HFF-Myc (cell line): ENCODE data around the gene ADAM22.
"Not testable (repeated sequence)": the region's sequence is repeated elsewhere in the genome, so short reads cannot be mapped to it uniquely, and the experiment has no call there.

Experiments
- DNase-seq: peaks from one replicate; pipeline ENCODE4 v3.0.0-alpha.2; 2011; ENCODE audit warnings: low read depth; ENCODE audit errors: extremely low read depth
- H3K4me3 ChIP-seq: replicated peaks from 2 replicates; pipeline ENCODE4 v1.5.1; 2011; ENCODE audit warnings: low read depth, mild to moderate bottlenecking, control low read depth, low read length
- CTCF ChIP-seq: IDR thresholded peaks from 2 replicates; pipeline ENCODE4 v1.5.1; 2012; ENCODE audit warnings: mild to moderate bottlenecking, low read depth, low read length, control low read depth; ENCODE audit errors: missing control alignments

The ADAM22 gene

DNA sequence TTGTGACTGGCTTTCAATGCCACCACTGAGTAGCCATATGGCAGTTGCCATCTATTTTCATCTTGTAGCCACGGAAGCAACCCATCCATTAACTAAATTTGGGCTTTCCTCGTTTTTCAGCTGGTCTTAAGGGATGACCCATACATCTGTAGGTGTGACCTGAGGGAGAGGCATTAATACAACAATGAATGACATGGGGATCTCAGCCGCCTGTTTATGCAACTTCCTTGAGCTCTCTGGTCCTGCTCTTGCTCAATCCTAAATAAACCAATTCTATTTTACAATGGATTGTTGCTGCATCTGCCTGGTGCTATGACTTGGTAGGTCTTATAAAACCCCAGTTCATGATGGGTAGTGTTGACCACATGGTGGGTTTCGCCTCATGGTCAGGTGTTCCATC lies 21.9 kb upstream of the ADAM22 start:
- no peak for TF ChIP-seq CTCF
- DNase-seq: no peak

GRCh38 chr7:87918740-87919139 lies 15.3 kb upstream of the ADAM22 start:
- no peak for TF ChIP-seq CTCF
- DNase-seq: no peak

More for the DNA sequence above, 21.9 kb upstream of the ADAM22 start:
- no peak overlapping the region for H3K4me3 ChIP-seq

DNA sequence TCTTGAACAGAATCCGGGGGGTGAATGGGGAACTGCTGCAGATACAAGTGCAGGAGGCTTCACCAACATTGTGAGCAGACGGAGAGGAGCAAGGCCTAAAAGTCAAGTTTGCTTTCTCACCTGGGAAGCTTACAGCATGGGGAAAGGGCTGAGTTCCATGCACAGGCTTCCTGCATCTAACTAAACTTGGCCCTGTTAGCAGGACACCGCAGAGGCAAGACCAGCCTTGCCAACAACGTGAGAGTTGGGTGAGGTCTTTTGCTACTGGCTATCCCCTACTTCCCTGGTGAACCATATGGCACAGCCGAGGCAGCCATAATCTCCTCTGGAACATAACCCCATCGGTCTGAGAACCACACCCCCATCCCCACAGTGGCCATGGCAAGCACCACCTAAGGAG lies 14.2 kb upstream of the ADAM22 start:
- TF ChIP-seq CTCF: no peak
- no peak for DNase-seq
- no peak overlapping the region for H3K4me3 ChIP-seq

More at GRCh38 chr7:87918740-87919139, 15.3 kb upstream of the ADAM22 start:
- H3K4me3 ChIP-seq: no peak overlapping the region

DNA sequence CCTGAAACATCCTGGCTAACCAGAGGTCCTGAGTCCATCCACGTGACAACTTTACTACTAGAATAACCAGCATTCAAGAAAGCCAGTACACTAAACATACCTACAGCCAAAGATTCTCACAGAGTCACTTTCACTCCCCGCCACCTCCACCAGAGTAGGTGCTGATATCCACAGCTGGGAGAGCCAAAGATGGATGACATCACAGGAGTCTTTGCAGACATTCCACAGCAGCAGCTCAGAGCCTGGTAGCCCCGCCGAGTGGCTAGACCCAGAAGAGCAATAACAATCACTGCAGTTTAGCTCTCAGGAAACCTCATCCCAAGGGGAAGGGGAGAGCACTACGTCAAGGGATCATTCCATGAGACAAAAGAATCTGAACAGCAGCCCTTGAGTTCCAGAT lies 13.5 kb upstream of the ADAM22 start:
- H3K4me3 ChIP-seq: no peak overlapping the region
- DNase-seq: no peak
- TF ChIP-seq CTCF: no peak

- H3K4me3 ChIP-seq, DNase-seq: not testable (repeated sequence)
Measured at GRCh38 chr7:87922759-87923395, 11.2 kb upstream of the ADAM22 start.

DNA sequence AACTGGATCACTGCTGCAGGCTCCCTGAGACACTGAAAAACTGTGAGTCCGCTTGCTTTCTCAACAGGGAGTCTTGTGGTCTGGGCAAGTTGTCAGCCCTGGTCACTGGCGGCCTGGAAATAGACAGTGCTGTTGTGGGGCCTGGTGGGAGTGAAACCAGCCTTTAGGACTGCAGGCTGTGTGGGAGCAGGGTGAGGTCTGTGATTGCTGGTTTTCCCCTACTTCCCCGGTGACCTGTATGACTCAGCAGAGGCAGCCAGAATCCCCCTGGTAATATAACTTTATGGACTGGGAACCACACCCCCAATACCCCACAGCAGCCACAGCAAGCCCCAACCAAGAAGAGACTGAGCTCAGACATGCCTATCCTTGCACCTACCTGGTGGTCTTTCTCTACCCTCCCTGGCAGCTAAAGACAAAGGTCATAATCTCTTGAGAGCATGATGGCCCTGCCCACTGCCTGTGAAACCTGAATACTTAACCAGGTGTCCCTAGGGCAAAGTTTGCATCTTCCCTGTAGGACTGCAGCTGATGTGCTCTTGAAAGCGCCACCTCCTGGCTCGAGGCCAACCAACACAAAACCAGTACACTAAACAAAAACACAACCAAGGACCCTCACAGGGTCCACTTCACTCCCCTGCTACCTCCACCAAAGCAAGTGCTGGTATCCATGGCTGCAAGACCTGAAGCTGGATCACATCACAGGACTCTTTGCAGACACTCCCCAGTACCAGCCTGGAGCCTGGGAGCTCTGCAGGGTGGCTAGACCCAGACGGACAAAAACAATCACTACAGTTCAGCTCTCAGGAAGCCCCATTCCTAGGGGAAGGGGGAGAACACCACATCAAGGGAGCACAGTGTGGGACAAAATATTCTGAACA lies 7.2 kb upstream of the ADAM22 start:
- no peak for TF ChIP-seq CTCF
- no peak overlapping the region for H3K4me3 ChIP-seq
- DNase-seq: no peak

DNA sequence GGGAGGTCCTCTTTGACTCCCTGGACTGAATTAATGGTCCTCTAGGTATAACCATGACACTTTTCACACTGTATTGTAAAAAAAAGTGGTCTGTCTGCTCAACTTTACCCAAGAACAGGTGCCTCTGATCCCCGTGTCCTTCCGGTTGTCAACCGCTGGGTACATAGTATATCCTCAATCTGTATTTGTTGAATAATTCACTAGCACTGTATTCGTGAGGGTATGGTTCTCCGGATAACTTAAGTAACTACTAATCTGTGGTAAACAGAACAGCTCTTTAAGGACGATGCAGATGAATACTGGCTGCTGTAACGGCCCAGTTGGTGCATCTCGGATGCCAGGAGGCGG lies 472 bp upstream of the ADAM22 start:
- no peak for TF ChIP-seq CTCF
- peak overlapping the region; percentile 49 for H3K4me3 ChIP-seq
- DNase-seq: no peak
